ENCODE data around the gene SCNN1A. TPM values are rescaled to one million over a fixed set of nuclear protein-coding genes. Genes with fewer than 3 reads are reported as not detected.

Gene SCNN1A
- total RNA-seq, 4 donors from 2014 or later: 88.9 to 266 (median 111) TPM

DNA sequence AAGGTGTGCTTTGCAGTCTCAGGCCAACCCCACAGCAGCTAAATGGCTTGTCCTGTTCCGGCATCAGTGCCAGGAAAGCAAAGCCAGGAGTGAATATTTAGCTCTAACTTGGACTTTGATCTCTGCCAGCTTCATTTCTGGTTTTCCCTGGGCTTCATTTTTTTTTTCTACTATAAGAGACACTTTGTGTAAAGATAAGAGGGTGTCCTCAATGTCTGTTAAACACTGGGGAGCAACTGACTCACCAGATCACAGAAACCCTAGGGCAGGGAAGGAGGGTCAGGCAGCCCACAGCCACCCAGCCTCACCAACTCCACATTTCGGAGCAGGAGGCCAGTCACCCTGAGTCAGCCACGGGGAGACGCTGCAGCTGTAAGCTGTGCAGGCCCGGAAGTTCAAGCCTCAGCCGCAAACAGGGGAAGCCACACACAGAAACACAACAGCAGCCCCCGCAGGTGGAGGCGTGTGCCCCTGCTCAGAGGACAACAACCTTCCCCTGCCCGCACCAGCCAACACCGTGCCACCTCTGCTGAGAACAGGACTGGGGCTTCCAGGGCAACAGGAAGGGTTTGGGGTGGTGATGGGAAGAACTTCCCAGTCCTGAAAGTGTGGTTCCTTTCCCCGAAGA is 39.8 kb downstream of the SCNN1A start:
- TF ChIP-seq, protein P1, sequence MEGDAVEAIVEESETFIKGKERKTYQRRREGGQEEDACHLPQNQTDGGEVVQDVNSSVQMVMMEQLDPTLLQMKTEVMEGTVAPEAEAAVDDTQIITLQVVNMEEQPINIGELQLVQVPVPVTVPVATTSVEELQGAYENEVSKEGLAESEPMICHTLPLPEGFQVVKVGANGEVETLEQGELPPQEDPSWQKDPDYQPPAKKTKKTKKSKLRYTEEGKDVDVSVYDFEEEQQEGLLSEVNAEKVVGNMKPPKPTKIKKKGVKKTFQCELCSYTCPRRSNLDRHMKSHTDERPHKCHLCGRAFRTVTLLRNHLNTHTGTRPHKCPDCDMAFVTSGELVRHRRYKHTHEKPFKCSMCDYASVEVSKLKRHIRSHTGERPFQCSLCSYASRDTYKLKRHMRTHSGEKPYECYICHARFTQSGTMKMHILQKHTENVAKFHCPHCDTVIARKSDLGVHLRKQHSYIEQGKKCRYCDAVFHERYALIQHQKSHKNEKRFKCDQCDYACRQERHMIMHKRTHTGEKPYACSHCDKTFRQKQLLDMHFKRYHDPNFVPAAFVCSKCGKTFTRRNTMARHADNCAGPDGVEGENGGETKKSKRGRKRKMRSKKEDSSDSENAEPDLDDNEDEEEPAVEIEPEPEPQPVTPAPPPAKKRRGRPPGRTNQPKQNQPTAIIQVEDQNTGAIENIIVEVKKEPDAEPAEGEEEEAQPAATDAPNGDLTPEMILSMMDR (IDR thresholded peaks at IDR 0.05): peak; percentile 24 to 63 (median 56)
- peak in 1 of 4 donors; percentile 49 for TF ChIP-seq POLR2A (IDR thresholded peaks at IDR 0.05)
- H3K9me3 ChIP-seq: no peaks in the 10 kb centered on the region
- peaks cover 81 to 97% (median 82%) of the 10 kb centered on the region in 3 donors for H3K4me1 ChIP-seq
- H3K27me3 ChIP-seq: no peaks in the 10 kb centered on the region
- peaks cover 21 to 46% (median 35%) of the 10 kb centered on the region in 3 donors for H3K36me3 ChIP-seq
- DNase-seq: no peak
- H3K27ac ChIP-seq: peak overlapping the region; percentile 95 to 100 (median 96)
- intact Hi-C loops (cut with DNase I): loop anchor here (5.0 kb wide), 1 partner anchor 42 kb away; the partner anchor contains the start of gene SCNN1A
- H3K4me3 ChIP-seq: peak overlapping the region; percentile 17 to 96 (median 81)
- 0 to 2% methylated on average over 3 to 11 of the region's 11 CpGs for WGBS, 2 donors

DNA sequence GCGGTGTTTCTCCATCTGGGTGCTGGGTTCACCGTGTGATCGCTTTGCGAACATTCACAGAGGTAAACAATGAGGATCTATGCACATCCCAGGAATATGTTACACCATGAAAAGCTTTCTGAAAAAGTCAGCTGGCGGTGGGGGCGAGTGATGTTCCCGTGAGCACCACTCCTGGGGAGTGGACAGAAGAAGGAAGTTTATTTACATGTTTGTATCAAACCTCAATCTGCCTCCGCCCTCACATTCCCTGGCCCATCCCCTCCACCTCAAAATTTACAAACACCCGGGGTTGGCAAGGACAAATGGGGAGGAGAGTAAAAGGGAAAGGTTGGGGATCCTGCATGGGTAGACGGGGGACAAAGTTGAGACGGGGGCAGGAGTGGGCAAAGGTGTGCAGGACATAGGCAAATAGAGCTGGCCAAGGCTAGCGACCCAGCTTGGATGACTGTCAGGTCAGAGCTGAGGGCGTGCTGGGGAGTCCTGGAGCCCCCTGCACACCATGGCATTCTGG is 40.4 kb downstream of the SCNN1A start:
- intact Hi-C loops (cut with DNase I): loop anchor here (5.0 kb wide), 1 partner anchor 42 kb away; the partner anchor contains the start of gene SCNN1A
- peaks cover 27 to 52% (median 41%) of the 10 kb centered on the region in 3 donors for H3K36me3 ChIP-seq
- H3K4me3 ChIP-seq: peak overlapping the region; percentile 17 to 96 (median 81)
- no peaks in the 10 kb centered on the region for H3K27me3 ChIP-seq
- peak overlapping the region; percentile 95 to 100 (median 96) for H3K27ac ChIP-seq
- 14 to 34% methylated on average over 13 of the region's 13 CpGs for WGBS, 2 donors
- DNase-seq: no peak
- peaks cover 86 to 100% (median 88%) of the 10 kb centered on the region in 3 donors for H3K4me1 ChIP-seq
- no peaks in the 10 kb centered on the region for H3K9me3 ChIP-seq
- TF ChIP-seq, protein P1 (IDR thresholded peaks at IDR 0.05): no peak
- no peak for TF ChIP-seq POLR2A (IDR thresholded peaks at IDR 0.05)

DNA sequence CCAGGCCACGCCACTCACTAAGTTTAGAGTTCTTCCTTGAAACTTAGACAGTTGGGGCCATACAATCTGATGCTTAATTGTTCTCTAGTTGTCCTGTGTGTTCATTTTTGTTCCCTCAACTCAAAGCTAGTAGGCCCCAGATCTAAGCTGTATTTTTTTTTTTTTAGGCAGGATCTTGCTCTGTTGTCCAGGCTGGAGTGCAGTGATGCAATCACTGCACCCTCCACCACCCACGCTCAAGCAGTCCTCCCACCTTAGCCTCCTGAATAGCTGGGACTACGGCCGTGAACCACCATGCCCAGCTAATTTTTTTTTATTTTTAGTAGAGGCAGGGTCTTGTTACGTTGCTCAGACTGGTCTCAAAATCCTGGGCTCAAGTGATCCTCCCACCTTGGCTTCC is 41.0 kb downstream of the SCNN1A start:
- H3K4me1 ChIP-seq: peaks cover 79 to 100% (median 93%) of the 10 kb centered on the region in 3 donors
- WGBS, 2 donors: 37 to 55% methylated on average over 5 of the region's 5 CpGs

DNA sequence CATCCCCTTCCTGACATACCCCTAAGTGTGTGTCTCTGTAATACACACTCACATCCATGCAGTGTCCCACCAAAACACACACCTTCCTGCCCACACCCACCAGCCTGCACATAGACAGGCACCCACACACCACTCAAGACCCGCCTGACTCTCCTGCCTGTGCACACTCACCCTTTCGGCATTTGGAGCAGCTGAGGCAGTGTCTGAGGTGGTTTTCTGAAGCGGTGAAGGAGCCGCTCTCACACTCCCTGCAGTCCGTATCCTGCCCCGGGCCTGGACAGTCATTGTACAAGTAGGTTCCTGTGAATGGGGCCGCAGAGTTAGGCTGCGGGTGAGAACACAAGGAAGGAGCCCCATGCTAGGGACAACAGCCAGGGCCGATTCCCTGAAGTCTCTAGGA is 41.8 kb downstream of the SCNN1A start:
- peaks cover 72 to 100% (median 93%) of the 10 kb centered on the region in 3 donors for H3K4me1 ChIP-seq
- no peak overlapping the region for H3K4me3 ChIP-seq

More for the DNA sequence above, 41.0 kb downstream of the SCNN1A start:
- DNase-seq: no peak
- no peak for TF ChIP-seq POLR2A (IDR thresholded peaks at IDR 0.05)
- TF ChIP-seq, protein P1 (IDR thresholded peaks at IDR 0.05): no peak
- no peaks in the 10 kb centered on the region for H3K9me3 ChIP-seq
- intact Hi-C loops (cut with DNase I): no loop called here
- peak overlapping the region; percentile 95 to 100 (median 96) for H3K27ac ChIP-seq
- H3K36me3 ChIP-seq: peaks cover 33 to 58% (median 47%) of the 10 kb centered on the region in 3 donors
- no peaks in the 10 kb centered on the region for H3K27me3 ChIP-seq
- H3K4me3 ChIP-seq: peak overlapping the region in 1 of 4 donors; percentile 87

More for the DNA sequence above, 41.8 kb downstream of the SCNN1A start:
- DNase-seq: no peak
- Histone ChIP-seq H3K27me3 (no peaks in the 10 kb centered on the region), H3K27ac (peak overlapping the region; percentile 95 to 100 (median 96)), H3K9me3 (no peaks in the 10 kb centered on the region), H3K36me3 (peaks cover 41 to 66% (median 55%) of the 10 kb centered on the region in 3 donors)
- WGBS, 2 donors: 38 to 45% methylated on average over 7 of the region's 9 CpGs
- intact Hi-C loops (cut with DNase I): no loop called here
- TF ChIP-seq, protein P1 (IDR thresholded peaks at IDR 0.05): no peak
- no peak for TF ChIP-seq POLR2A (IDR thresholded peaks at IDR 0.05)
